Central memory CD4-positive, alpha-beta T cell (primary cell): ENCODE data around the gene CSRP1.
"Not testable (repeated sequence)": the region's sequence is repeated elsewhere in the genome, so short reads cannot be mapped to it uniquely, and the experiment has no call there.

Experiments
- DNase-seq: peaks from one replicate; pipeline ENCODE4 v3.0.0; 2022

CSRP1 gene

DNA sequence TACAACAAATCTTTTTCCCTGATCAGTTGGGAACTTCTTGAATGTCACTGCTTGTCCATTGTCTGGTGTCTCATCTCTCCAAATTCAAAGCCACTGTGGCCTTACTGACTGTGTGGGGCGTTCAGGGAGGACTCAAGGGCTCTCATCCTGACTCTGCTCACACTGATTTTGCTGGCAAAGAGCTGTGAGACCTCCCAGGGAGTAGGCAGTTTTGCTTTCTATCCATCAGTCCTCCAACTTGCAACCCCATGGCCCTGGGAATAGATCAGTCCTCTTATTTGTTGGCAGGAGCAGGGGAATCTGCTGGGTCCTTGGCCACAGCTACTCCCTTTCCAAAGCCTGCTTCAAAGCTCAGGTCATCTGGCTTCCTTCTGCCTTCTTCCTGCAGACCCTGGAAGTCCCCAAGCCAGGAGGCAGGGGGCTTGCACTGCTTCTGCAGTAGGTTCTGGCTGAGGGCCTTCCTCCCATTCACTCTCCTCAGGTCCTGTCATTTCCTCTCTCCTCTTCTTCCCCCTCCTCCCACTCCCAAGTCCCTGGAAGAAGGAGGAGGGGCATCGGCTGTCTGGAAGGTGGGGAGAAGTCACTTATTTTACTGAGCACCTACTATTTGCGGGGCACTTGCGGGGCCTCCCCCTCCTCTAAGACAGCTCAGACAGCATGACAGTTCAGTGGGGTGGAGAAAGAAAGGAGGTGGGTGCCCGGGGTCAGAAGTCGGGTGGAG, 31.1 kb upstream of the CSRP1 start:
- no peak for DNase-seq

- no peak for DNase-seq
These were observed 30.5 kb upstream of the CSRP1 start for GRCh38 chr1:201537467-201537866.

DNA sequence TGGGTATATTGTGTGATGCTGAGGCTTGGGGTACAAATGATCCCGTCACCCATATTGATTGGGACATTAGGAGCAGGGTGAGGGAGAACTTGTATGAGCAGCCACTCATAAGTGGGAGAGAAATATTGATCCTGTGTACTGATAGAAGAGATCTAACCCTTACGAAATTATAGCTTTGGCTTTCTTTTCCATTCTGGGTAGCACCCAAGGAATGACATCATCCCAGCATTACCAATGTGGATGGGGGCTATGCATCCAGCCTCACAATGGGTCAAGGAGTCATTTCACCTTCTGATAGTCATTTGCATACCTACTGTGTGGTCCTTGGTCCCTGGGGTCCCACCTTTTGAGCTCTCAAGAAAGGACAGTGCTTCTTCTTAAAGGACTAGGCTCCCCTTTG, 30.1 kb upstream of the CSRP1 start:
- no peak for DNase-seq

DNA sequence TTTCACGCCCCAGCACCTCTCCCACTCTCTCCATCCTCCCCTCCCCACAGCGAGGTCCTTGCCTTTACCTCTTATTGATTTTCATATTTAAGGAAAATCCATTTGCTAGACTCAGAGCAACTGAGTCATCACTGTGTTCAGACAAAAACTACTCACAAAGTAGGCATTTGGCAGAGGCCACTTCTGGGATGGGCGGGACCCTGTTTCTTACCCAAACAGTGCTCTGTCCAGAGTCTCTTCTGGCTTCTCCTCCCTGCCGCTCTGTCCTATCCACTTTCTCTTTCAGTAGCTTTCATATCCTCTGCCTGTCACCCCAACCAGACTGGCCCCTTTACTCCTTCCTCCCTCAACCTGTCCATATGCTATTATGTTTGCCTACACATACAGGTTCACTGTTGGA, 29.6 kb upstream of the CSRP1 start:
- DNase-seq, result no peak

GRCh38 chr1:201535919-201536245, 29.0 kb upstream of the CSRP1 start:
- DNase-seq, result no peak

DNA sequence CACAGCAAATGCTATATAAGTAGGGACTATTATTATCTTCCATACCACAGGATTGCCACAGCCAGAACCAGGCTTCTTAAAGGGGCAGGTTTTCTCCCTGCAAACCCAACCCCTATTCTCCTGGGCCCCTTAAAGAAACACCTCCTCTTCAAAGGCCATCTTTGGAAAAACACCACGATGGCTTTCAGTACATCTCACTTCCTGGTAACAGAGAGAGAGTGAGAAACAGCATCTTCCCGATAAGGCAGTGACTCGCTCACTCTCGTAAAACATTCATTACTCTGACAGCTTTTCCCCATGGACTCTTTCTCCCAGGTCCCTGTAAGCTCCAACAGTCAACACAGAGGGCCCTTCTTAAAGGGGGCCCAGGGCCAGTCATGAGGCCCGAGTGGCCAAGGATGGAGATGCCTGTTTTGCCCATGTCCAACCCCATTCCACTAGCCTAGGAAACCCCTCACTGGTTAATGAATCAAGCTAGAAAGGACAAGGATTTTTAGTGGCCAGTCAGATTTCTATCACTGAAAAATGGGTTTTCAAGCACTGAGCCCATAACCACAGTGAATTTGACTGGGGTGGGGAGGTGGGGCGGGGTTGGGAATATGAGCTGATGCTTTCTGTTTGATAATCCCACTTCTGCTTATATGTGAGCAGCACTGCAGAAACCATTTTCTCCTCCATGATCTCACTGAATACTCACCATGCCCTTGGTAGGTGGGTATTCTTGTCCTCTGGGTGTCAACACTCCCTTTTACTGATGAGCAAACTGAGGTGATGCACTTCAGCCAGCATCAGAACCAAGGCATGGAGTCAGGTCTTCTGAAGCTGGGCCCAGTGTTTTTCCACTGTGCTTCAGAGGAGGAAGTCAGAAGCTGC, 28.4 kb upstream of the CSRP1 start:
- DNase-seq, result no peak

GRCh38 chr1:201533836-201534235, 26.9 kb upstream of the CSRP1 start:
- DNase-seq, result no peak

GRCh38 chr1:201531551-201532425, 24.9 kb upstream of the CSRP1 start:
- no peak for DNase-seq

- no peak for DNase-seq
These were observed 24.0 kb upstream of the CSRP1 start for GRCh38 chr1:201530741-201531531.

- no peak for DNase-seq
These were observed 21.8 kb upstream of the CSRP1 start for GRCh38 chr1:201528631-201529252.

GRCh38 chr1:201527879-201528278, 21.0 kb upstream of the CSRP1 start:
- no peak for DNase-seq

DNA sequence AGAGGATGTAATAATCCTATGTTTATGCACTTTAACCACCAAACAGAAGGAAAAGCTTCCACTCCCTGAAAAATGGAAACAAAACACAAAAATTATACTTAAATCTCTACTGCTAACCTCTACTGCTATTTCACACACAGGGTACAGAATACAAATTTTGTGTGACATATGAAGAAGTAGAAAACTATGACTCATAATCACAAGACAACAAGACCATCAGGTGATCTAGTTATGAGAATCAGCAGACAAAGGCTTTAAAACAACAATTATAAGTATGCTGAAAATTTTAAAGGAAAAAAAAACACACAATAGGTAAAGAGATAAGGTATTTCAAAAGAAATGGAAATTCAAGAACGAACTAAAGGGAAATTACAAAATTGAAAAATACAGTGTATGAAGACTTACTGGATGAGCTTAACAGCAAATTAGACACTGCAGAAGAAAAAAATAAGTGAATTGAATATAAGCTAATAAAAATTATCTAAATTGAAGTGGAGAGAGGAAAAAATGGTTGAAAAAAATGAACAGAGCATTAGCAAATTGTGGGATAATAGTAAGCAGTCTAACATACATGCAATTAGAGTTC, 18.4 kb upstream of the CSRP1 start:
- DNase-seq, result no peak

DNA sequence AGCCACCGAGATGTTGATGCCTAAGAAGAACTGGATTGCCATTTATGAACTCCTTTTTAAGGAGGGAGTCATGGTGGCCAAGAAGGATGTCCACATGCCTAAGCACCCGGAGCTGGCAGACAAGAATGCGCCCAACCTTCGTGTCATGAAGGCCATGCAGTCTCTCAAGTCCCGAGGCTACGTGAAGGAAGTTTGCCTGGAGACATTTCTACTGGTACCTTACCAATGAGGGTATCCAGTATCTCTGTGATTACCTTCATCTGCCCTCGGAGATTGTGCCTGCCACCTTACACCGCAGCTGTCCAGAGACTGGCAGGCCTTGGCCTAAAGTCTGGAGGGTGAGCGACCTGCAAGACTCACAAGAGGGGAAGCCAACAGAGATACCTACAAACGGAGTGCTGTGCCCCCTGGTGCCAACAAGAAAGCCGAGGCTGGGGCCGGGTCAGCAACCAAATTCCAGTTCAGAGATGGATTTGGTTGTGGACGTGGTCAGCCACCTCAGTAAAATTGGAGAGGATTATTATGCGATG, 13.2 kb upstream of the CSRP1 start:
- not testable (repeated sequence) for DNase-seq

GRCh38 chr1:201518071-201518470, 11.1 kb upstream of the CSRP1 start:
- DNase-seq, result no peak

GRCh38 chr1:201517631-201518030, 10.7 kb upstream of the CSRP1 start:
- DNase-seq, result no peak

- DNase-seq, result no peak
These were observed 9.7 kb upstream of the CSRP1 start for GRCh38 chr1:201516511-201517127.

DNA sequence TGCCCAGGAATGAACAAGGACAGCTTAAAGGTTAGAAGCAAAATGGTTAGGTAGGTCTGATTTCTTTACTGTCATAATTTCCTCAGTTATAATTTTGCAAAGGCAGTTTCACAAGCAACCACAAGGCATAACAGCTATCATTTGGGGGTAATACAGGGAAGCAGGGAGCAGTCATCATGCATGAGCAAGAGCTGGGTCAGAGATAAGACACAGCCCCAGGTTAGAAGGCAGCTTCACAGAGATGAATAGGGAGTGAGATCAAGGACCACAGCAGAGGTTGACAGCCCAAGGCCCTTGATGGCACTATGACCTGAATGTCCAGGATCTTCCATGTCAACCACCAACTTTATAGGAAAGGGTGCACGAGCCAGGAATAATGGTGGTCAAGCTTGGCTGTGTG, 9.0 kb upstream of the CSRP1 start:
- DNase-seq, result no peak

DNA sequence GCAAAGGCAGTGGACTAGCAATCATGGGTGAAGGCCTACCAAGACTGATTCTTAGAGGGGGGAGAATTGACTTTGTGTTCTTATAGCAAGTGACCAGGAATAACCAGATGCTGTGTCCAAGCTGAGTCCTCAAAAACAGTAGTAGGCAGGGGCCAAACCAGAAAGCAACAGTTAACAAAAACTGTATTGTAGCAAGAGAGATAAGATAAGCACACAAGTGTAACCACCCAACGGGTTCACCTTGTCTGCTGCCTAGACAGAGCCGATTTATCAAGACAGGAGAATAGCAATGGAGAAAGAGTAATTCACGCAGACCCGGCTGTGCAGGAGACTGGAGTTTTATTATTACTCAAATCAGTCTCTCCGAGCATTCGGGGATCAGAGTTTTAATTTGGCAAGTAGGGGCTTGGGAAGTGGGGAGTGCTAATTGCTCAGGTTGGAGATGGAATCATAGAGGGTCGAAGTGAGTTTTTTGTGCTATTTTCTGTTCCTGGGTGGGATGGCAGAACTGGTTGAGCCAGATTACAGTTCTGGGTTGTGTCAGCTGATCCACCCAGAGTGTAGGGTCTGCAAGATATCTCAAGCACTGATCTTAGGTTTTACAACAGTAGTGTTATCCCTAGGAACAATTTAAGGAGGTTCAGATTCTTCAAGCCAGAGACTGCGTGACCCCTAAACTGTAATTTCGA, 8.3 kb upstream of the CSRP1 start:
- no peak for DNase-seq

DNA sequence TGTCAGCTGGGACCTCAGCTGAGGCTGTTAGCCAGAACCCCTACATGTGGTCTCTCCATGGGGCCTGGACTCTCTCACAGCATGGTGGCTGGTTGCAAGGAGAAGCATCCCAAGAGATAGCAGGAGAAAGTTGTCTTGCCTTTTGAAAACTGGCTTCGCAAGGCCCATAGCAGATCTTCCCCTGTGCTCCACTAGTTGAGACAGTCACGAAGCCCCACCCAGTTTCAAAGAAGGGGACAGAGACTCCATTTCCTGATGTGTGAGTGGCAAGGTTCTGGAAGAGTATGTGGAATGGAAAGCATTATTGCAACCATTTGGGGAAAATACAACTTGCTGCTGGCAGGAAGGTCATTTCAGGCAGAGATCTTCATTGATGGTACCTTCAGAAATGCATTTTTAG, 7.5 kb upstream of the CSRP1 start:
- DNase-seq, result no peak

- DNase-seq, result no peak
These were observed 6.7 kb upstream of the CSRP1 start for GRCh38 chr1:201513498-201514243.
